SK-N-MC (cell line): ENCODE data around the gene SLC10A1.

Experiments used
- EZH2 ChIP-seq: fragments of 200-600 bp; sonication (generic); IDR thresholded peaks from one replicate; pipeline ENCODE4 v1.6.1; 2017; ENCODE audit warnings: antibody characterized with exemption
- POLR2AphosphoS5 ChIP-seq: IDR thresholded peaks from 2 replicates; pipeline ENCODE4 v1.6.1; 2012; ENCODE audit warnings: mild to moderate bottlenecking, low read depth, low read length, borderline replicate concordance

- TF ChIP-seq EZH2 (no peak), POLR2AphosphoS5 (no peak)
These were observed 31.3 kb upstream of the SLC10A1 start for GRCh38 chr14:69828354-69828753.
